ENCODE data around the gene KSR1. TPM values are rescaled to one million over a fixed set of nuclear protein-coding genes. Genes with fewer than 3 reads are reported as not detected.
A peak's percentile ranks its signal among the peaks of the same experiment; 100 is the strongest.

Gene KSR1
- polyA plus RNA-seq, 4 donors = 34.9 to 88.9 (median 57.6) TPM

- no peak for DNase-seq (ENCODE audit: low read depth in 4 of 4, low spot score in 2 of 4)
These were observed 90.5 kb downstream of the KSR1 start for GRCh38 chr17:27546624-27547300.

GRCh38 chr17:27547301-27547683 lies 91.0 kb downstream of the KSR1 start:
- no peak for DNase-seq (ENCODE audit: low read depth in 4 of 4, low spot score in 2 of 4)

- DNase-seq (ENCODE audit: low read depth in 4 of 4, low spot score in 2 of 4) = no peak
These were observed 92.1 kb downstream of the KSR1 start for GRCh38 chr17:27548369-27548768.

GRCh38 chr17:27549251-27549893 lies 93.1 kb downstream of the KSR1 start:
- no peak for DNase-seq (ENCODE audit: low read depth in 4 of 4, low spot score in 2 of 4)

GRCh38 chr17:27550291-27550930 lies 94.2 kb downstream of the KSR1 start:
- DNase-seq (ENCODE audit: low read depth in 4 of 4, low spot score in 2 of 4) = no peak

GRCh38 chr17:27550974-27551505 lies 94.8 kb downstream of the KSR1 start:
- DNase-seq (ENCODE audit: low read depth in 4 of 4, low spot score in 2 of 4) = no peak

- DNase-seq (ENCODE audit: low read depth in 4 of 4, low spot score in 2 of 4) = no peak
These were observed 95.5 kb downstream of the KSR1 start for GRCh38 chr17:27551701-27552248.

- DNase-seq (ENCODE audit: low read depth in 4 of 4, low spot score in 2 of 4) = no peak
These were observed 96.1 kb downstream of the KSR1 start for GRCh38 chr17:27552276-27552732.

- DNase-seq (ENCODE audit: low read depth in 4 of 4, low spot score in 2 of 4) = no peak
These were observed 96.8 kb downstream of the KSR1 start for GRCh38 chr17:27553019-27553511.

- DNase-seq (ENCODE audit: low read depth in 4 of 4, low spot score in 2 of 4) = no peak
These were observed 97.9 kb downstream of the KSR1 start for GRCh38 chr17:27554152-27554551.

GRCh38 chr17:27554911-27555310 lies 98.7 kb downstream of the KSR1 start:
- no peak for DNase-seq (ENCODE audit: low read depth in 4 of 4, low spot score in 2 of 4)

- no peak for DNase-seq (ENCODE audit: low read depth in 4 of 4, low spot score in 2 of 4)
These were observed 99.1 kb downstream of the KSR1 start for GRCh38 chr17:27555339-27555738.

GRCh38 chr17:27558341-27558740 lies 102.1 kb downstream of the KSR1 start:
- no peak for DNase-seq (ENCODE audit: low read depth in 4 of 4, low spot score in 2 of 4)

- no peak for DNase-seq (ENCODE audit: low read depth in 4 of 4, low spot score in 2 of 4)
These were observed 102.7 kb downstream of the KSR1 start for GRCh38 chr17:27558842-27559505.

- peak; percentile 70 to 84 (median 78) for DNase-seq (ENCODE audit: low read depth in 4 of 4, low spot score in 2 of 4)
These were observed 103.5 kb downstream of the KSR1 start for GRCh38 chr17:27559506-27560481.

- DNase-seq (ENCODE audit: low read depth in 4 of 4, low spot score in 2 of 4) = no peak
These were observed 104.4 kb downstream of the KSR1 start for GRCh38 chr17:27560668-27561067.

- no peak for DNase-seq (ENCODE audit: low read depth in 4 of 4, low spot score in 2 of 4)
These were observed 106.7 kb downstream of the KSR1 start for GRCh38 chr17:27562777-27563455.

- no peak for DNase-seq (ENCODE audit: low read depth in 4 of 4, low spot score in 2 of 4)
These were observed 107.3 kb downstream of the KSR1 start for GRCh38 chr17:27563532-27563931.

GRCh38 chr17:27564463-27564862 lies 108.2 kb downstream of the KSR1 start:
- no peak for DNase-seq (ENCODE audit: low read depth in 4 of 4, low spot score in 2 of 4)

Measured in left renal cortex interstitium (tissue), 4 donors.